RWPE2 (cell line): ENCODE results near the gene MAPRE3.

Experiments used
- ATAC-seq: fragments of 200-7000 bp; cut with Tn5 transposase; 3 replicates; pipeline ENCODE4 v1.9.1; 2021; ENCODE audit warnings: low read depth
- DNase-seq: peaks from one replicate; pipeline ENCODE4 v3.0.0-alpha.2; 2020; ENCODE audit warnings: low spot score
- H3K27ac ChIP-seq: fragments of 450-650 bp; 2 replicates; pipeline ENCODE4 v1.5.1; 2017; ENCODE audit warnings: mild to moderate bottlenecking; ENCODE audit not compliant: poor library complexity, severe bottlenecking
- H3K27me3 ChIP-seq: fragments of 250-450 bp; sonication (Bioruptor Pico); 2 replicates; pipeline ENCODE4 v1.5.1; 2021; ENCODE audit warnings: mild to moderate bottlenecking, moderate library complexity; ENCODE audit not compliant: insufficient read depth, poor library complexity, severe bottlenecking
- H3K36me3 ChIP-seq: fragments of 250-450 bp; sonication (Bioruptor Pico); 2 replicates; pipeline ENCODE4 v1.5.1; 2020; ENCODE audit warnings: low read depth, mild to moderate bottlenecking, moderate library complexity
- H3K4me1 ChIP-seq: fragments of 250-450 bp; sonication (Bioruptor Pico); 2 replicates; pipeline ENCODE4 v1.5.1; 2021; ENCODE audit warnings: mild to moderate bottlenecking, moderate library complexity; ENCODE audit not compliant: insufficient read depth, poor library complexity, severe bottlenecking
- H3K4me3 ChIP-seq: fragments of 250-450 bp; sonication (Bioruptor Pico); 2 replicates; pipeline ENCODE4 v1.5.1; 2021; ENCODE audit warnings: mild to moderate bottlenecking, moderate library complexity; ENCODE audit not compliant: severe bottlenecking
- H3K9me3 ChIP-seq: fragments of 250-450 bp; sonication (Bioruptor Pico); 2 replicates; pipeline ENCODE4 v1.5.1; 2021; ENCODE audit warnings: mild to moderate bottlenecking, moderate library complexity; ENCODE audit not compliant: severe bottlenecking
- TF ChIP-seq, protein P1 (sequence below): fragments of 450-650 bp; IDR thresholded peaks from one replicate; pipeline ENCODE4 v1.5.1; 2017; ENCODE audit warnings: mild to moderate bottlenecking, moderate library complexity; ENCODE audit not compliant: poor library complexity, severe bottlenecking

The MAPRE3 gene

DNA sequence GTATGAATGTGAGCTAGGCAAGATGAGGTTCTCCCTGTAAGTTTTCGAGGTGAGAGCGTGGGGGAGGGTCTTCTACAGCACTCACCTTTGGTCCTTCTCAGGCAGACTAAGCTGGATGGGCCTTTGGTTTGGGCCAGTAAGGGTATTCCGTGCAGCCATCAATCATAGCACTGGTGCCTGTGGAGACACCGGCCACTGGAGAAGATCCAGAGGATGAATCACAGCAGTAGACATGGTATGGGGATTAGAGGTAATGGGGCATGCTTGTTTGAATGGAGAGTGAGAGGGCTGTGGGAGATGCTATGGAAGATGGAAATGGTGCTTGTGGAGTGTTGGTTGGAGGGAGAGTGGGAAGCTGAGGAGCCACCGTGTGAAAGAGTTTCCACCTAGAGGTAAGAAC lies 16.1 kb downstream of the MAPRE3 start:
- H3K4me1 ChIP-seq: no peaks in the 10 kb centered on the region
- H3K36me3 ChIP-seq: no peaks in the 10 kb centered on the region
- no peak overlapping the region for H3K27ac ChIP-seq
- no peak overlapping the region for H3K4me3 ChIP-seq
- ATAC-seq (no peak; the same call in 2 of the 3 replicates), DNase-seq (no peak)
- no peaks in the 10 kb centered on the region for H3K27me3 ChIP-seq
- TF ChIP-seq, protein P1, sequence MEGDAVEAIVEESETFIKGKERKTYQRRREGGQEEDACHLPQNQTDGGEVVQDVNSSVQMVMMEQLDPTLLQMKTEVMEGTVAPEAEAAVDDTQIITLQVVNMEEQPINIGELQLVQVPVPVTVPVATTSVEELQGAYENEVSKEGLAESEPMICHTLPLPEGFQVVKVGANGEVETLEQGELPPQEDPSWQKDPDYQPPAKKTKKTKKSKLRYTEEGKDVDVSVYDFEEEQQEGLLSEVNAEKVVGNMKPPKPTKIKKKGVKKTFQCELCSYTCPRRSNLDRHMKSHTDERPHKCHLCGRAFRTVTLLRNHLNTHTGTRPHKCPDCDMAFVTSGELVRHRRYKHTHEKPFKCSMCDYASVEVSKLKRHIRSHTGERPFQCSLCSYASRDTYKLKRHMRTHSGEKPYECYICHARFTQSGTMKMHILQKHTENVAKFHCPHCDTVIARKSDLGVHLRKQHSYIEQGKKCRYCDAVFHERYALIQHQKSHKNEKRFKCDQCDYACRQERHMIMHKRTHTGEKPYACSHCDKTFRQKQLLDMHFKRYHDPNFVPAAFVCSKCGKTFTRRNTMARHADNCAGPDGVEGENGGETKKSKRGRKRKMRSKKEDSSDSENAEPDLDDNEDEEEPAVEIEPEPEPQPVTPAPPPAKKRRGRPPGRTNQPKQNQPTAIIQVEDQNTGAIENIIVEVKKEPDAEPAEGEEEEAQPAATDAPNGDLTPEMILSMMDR: no peak
- no peaks in the 10 kb centered on the region for H3K9me3 ChIP-seq

DNA sequence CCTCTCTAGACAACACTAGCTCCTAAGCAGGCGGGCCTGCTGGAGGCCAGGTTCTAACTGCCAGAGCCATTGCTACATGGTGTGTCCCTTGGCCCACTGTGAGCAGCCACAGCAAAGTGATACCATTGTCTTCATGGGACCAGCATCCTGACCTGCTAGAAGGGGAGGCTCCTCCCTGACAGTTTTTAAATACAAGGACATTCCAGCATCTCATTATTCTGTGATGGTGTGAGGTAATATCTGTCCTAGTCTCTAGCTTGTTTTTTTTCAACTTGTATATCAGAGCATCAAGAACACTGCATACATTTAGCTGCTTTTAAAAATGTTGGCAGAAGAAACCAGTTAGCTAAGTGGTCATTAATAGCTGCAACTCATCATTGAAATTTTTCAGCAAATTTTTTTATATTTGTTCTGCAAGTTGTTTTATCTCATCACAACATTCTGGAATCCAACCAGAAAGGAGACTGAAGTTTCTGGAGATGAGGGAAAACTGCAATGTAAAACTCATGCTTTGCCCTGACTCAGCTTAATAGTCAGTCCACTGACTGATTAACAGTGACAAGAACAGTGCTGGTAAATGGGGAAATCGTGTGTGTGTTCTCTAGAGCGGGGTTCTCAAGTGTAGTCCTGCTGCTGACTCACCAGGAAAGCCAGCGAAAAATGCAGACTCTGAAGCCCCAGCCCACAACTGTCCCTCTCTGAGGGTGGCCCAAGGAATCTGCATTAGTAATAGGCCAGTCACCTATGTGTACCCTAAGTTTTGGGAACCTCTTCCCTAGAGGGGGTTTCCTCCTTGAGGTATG lies 17.8 kb downstream of the MAPRE3 start:
- no peak overlapping the region for H3K27ac ChIP-seq
- H3K27me3 ChIP-seq: no peaks in the 10 kb centered on the region
- no peaks in the 10 kb centered on the region for H3K9me3 ChIP-seq
- ATAC-seq (no peak), DNase-seq (no peak)
- H3K4me1 ChIP-seq: no peaks in the 10 kb centered on the region
- TF ChIP-seq, protein P1: no peak
- no peaks in the 10 kb centered on the region for H3K36me3 ChIP-seq
- no peak overlapping the region for H3K4me3 ChIP-seq

DNA sequence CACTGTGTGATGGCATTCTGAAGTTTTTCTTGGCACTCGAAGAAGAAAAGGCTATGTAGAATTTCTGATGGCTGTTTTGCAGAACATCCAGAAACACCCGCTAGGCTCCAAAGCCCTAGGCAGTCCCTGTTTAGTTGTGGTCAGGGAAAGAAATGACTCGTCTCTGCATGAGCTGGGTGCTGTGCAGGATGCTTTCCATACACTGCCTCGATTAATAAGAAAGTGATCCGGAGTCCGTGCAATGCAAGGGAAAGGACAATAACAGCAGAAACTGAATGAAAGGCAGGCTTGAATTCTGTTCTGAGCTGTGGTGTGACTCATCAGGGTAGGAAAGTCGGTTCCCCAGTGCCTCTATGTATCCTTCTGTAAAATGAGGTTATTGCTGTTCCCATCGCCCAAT lies 18.7 kb downstream of the MAPRE3 start:
- DNase-seq (no peak), ATAC-seq (no peak)
- H3K4me1 ChIP-seq: no peaks in the 10 kb centered on the region
- TF ChIP-seq, protein P1: no peak
- H3K27ac ChIP-seq: no peak overlapping the region
- H3K4me3 ChIP-seq: no peak overlapping the region
- no peaks in the 10 kb centered on the region for H3K27me3 ChIP-seq
- H3K9me3 ChIP-seq: no peaks in the 10 kb centered on the region
- no peaks in the 10 kb centered on the region for H3K36me3 ChIP-seq

DNA sequence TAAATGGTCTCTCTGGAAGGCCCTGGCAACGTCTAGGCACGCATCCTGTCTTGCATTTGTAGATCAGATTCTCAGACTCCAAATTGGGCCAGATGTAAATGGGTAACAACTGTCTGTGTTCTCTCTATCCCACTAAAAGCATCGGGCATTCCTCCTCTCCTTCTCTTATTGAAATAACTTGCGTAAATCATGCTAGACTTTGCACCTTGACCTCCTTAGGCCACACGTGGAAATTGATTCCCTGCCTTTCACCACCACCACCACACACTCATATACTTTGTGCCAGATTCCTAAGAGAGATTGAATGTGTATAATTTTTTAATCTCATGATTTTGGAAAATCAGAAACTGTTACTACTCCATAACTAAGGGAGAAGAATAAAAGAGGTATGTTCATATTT lies 21.3 kb downstream of the MAPRE3 start:
- H3K27ac ChIP-seq: no peak overlapping the region

More for the DNA sequence above, 21.3 kb downstream of the MAPRE3 start:
- Histone ChIP-seq H3K27me3 (no peaks in the 10 kb centered on the region), H3K4me1 (no peaks in the 10 kb centered on the region), H3K4me3 (no peak overlapping the region), H3K36me3 (no peaks in the 10 kb centered on the region), H3K9me3 (no peaks in the 10 kb centered on the region)
- ATAC-seq: no peak
- TF ChIP-seq, protein P1: no peak
- DNase-seq: no peak
